K562 (cell line): ENCODE data around the gene OR2V2. TPM values are rescaled to one million over a fixed set of nuclear protein-coding genes. Genes with fewer than 3 reads are reported as not detected.
A peak's percentile ranks its signal among the peaks of the same experiment; 100 is the strongest.

Experiments
- BRF1 ChIP-seq: IDR thresholded peaks from 3 replicates; pipeline ENCODE4 v1.6.1; 2011; ENCODE audit warnings: borderline replicate concordance, mild to moderate bottlenecking; ENCODE audit not compliant: insufficient read length; ENCODE audit errors: extremely low read depth
- CBFA2T2 ChIP-seq: fragments of 450-650 bp; conservative IDR thresholded peaks from 2 replicates; pipeline ENCODE4 v1.6.1; 2017; ENCODE audit warnings: mild to moderate bottlenecking
- CBX3 ChIP-seq, 2 experiments: IDR thresholded peaks; 1 replicate in 1 of 2; 2 replicates in 1 of 2; pipeline ENCODE4 v1.6.1; 2012; ENCODE audit warnings: inconsistent platforms in 2 of 2, low read length in 2 of 2, borderline replicate concordance in 1 of 2, control low read depth in 1 of 2
- CHD1 ChIP-seq: fragments of 200-600 bp; sonication (generic); IDR thresholded peaks from one replicate; pipeline ENCODE4 v1.6.1; 2012; ENCODE audit warnings: mild to moderate bottlenecking, moderate library complexity, low read length, inconsistent platforms
- CHD2 ChIP-seq: IDR thresholded peaks from 2 replicates; pipeline ENCODE4 v1.6.1; 2011; ENCODE audit warnings: low read depth, low read length
- E2F1 ChIP-seq: sonication (generic); formaldehyde crosslinking; IDR thresholded peaks from 2 replicates; pipeline ENCODE4 v1.8.1; 2023; ENCODE audit warnings: mild to moderate bottlenecking, missing genetic modification reagents, moderate library complexity
- HNRNPUL1 ChIP-seq: fragments of 200-400 bp; formaldehyde crosslinking; IDR thresholded peaks from 2 replicates; pipeline ENCODE4 v1.6.1; 2017; ENCODE audit warnings: low read length
- HOXB6 ChIP-seq: fragments of 250-450 bp; sonication (Bioruptor Pico); IDR thresholded peaks from 2 replicates; pipeline ENCODE4 v1.5.1; 2022; ENCODE audit warnings: mild to moderate bottlenecking, borderline replicate concordance
- KAT7 ChIP-seq: sonication (generic); formaldehyde crosslinking; IDR thresholded peaks from 2 replicates; pipeline ENCODE4 v1.8.0; 2022; ENCODE audit warnings: missing genetic modification reagents, mild to moderate bottlenecking, borderline replicate concordance
- POLR2AphosphoS2 ChIP-seq: IDR thresholded peaks from 2 replicates; pipeline ENCODE4 v1.6.1; 2012; ENCODE audit warnings: low read length, improper control_type of control experiment
- PURB ChIP-seq: sonication (generic); formaldehyde crosslinking; IDR thresholded peaks from 2 replicates; pipeline ENCODE4 v1.9.0; 2021; ENCODE audit warnings: low read depth, mild to moderate bottlenecking, missing genetic modification reagents
- RUNX1 ChIP-seq: sonication (generic); IDR thresholded peaks from 2 replicates; pipeline ENCODE4 v1.6.1; 2016; ENCODE audit warnings: antibody characterized with exemption, low read depth
- SP1 ChIP-seq: sonication (generic); formaldehyde crosslinking; IDR thresholded peaks from 2 replicates; pipeline ENCODE4 v1.8.1; 2022; ENCODE audit warnings: mild to moderate bottlenecking, missing genetic modification reagents
- SRSF9 ChIP-seq: fragments of 200-400 bp; formaldehyde crosslinking; IDR thresholded peaks from 2 replicates; pipeline ENCODE4 v1.6.1; 2017; ENCODE audit warnings: low read depth, low read length, borderline replicate concordance
- ZBTB33 ChIP-seq: sonication (generic); formaldehyde crosslinking; IDR thresholded peaks from 2 replicates; pipeline ENCODE4 v1.8.1; 2023; ENCODE audit warnings: mild to moderate bottlenecking, missing genetic modification reagents
- polyA plus RNA-seq, 8 experiments: library from polyadenylated mRNA; depleted of rRNA in 4 of 8; stranded (reverse) in 5 of 8; unstranded in 3 of 8; fragments of >200 nt; fragmentation: Nextera tagmentation in 2 of 8; fragmentation: Illumina TruSeq in 1 of 8; extraction: Ambion mirVana in 2 of 8; extraction: Trizol in 1 of 8; gene quantifications; 2 replicates each; pipeline versions ENCODE4 v1.2.1 to v1.2.3, GENCODE V29; 2011 to 2014; ENCODE audit warnings: inconsistent platforms in 1 of 8, missing spikeins in 1 of 8
- total RNA-seq, 7 experiments: library from RNA; depleted of rRNA in 6 of 7; stranded (reverse); fragments of >200 nt in 6 of 7; fragmentation: Illumina TruSeq in 2 of 7; extraction: Trizol in 2 of 7; gene quantifications; 2 replicates each; pipeline versions ENCODE4 v1.2.1 to v1.2.3, GENCODE V29; 2011 to 2021; ENCODE audit warnings: low replicate concordance in 1 of 7
- TF ChIP-seq, protein P1 (sequence below): sonication (generic); formaldehyde crosslinking; IDR thresholded peaks from 2 replicates; pipeline ENCODE4 v1.5.0; 2020; ENCODE audit warnings: missing genetic modification reagents
- TF ChIP-seq, protein P2 (sequence below), 2 experiments: fragments of 450-650 bp; conservative IDR thresholded peaks; 2 replicates each; pipeline ENCODE4 v1.6.1; 2017; ENCODE audit warnings: mild to moderate bottlenecking in 2 of 2, moderate library complexity in 2 of 2
- TF ChIP-seq, protein P3 (sequence below): sonication (generic); formaldehyde crosslinking; IDR thresholded peaks from 2 replicates; pipeline ENCODE4 v1.8.0; 2022; ENCODE audit warnings: mild to moderate bottlenecking, missing genetic modification reagents
- TF ChIP-seq, protein P4 (sequence below), 3 experiments: fragments of 200-800 bp in 1 of 3; sonication (Bioruptor generic) in 1 of 3; sonication (generic) in 1 of 3; formaldehyde crosslinking in 1 of 3; IDR thresholded peaks; 2 replicates each; pipeline versions ENCODE4 v1.6.1 to v1.8.0; 2016 to 2022; ENCODE audit warnings: mild to moderate bottlenecking in 2 of 3, missing compliant biosample characterization in 2 of 3, missing genetic modification characterization in 2 of 3, missing genetic modification reagents in 1 of 3

OR2V2 gene
- total and polyA plus RNA-seq, 9 of the 15 experiments (the other 6 are each of a cell fraction or from before 2014, with no cell fraction given) = 0.01 TPM; not detected in 8

DNA sequence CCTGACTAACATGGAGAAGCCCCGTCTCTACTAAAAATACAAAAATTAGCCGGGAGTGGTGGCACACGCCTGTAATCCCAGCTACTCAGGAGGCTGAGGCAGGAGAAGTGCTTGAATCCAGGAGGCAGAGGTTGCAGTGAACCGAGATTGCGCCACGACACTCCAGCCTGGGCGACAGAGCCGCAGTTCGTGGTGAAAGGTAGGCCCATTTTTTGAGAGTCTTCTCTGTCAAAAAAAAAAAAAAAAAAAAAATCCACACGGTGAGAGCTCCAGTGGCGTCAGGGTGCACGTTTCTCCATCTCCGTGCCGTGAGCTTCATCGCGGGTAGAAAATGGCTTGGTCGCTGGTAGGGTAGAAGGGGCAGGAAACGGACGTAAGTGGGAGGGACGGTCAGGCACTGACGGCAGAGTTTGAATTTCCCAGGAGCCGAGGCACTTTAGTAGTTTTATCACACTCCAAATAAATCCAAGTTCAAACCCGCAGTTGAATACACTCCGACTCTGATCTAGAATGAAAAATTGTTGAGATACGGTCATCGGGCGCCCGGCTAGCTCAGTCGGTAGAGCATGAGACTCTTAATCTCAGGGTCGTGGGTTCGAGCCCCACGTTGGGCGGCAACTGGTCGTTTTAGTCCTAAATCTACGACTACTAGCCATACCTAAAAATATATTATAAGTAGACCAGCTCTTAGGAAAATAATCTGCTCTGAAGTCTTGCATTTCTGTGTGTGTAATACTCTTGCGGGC lies 60.0 kb downstream of the OR2V2 start (continued):
- TF ChIP-seq CBFA2T2 (no peak), SP1 (CRISPR knock-in tag) (peak; percentile 27; the same call in 1 of the 2 replicates), ZBTB33 (CRISPR knock-in tag) (peak; percentile 57; the same call in 1 of the 2 replicates), SRSF9 (no peak), RUNX1 (no peak), HOXB6 (CRISPR knock-in tag) (peak; percentile 71; the same call in 1 of the 2 replicates), HNRNPUL1 (no peak), E2F1 (CRISPR knock-in tag) (no peak), CBX3 (IDR thresholded peaks at IDR 0.05; ENCODE audit: borderline replicate concordance in 1 of 2, low read length in 2 of 2) (0 out of 3 replicates have a peak, but pooled peaks of 1 of the 2 experiments have one; percentile 26), POLR2AphosphoS2 (no peak), KAT7 (no peak; the same call in 1 of the 2 replicates), CHD1 (no peak), CHD2 (no peak), PURB (CRISPR knock-in tag) (no peak), BRF1 (no peak)
- TF ChIP-seq, protein P1, sequence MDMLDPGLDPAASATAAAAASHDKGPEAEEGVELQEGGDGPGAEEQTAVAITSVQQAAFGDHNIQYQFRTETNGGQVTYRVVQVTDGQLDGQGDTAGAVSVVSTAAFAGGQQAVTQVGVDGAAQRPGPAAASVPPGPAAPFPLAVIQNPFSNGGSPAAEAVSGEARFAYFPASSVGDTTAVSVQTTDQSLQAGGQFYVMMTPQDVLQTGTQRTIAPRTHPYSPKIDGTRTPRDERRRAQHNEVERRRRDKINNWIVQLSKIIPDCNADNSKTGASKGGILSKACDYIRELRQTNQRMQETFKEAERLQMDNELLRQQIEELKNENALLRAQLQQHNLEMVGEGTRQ (CRISPR knock-in tag) = no peak
- TF ChIP-seq, protein P2, sequence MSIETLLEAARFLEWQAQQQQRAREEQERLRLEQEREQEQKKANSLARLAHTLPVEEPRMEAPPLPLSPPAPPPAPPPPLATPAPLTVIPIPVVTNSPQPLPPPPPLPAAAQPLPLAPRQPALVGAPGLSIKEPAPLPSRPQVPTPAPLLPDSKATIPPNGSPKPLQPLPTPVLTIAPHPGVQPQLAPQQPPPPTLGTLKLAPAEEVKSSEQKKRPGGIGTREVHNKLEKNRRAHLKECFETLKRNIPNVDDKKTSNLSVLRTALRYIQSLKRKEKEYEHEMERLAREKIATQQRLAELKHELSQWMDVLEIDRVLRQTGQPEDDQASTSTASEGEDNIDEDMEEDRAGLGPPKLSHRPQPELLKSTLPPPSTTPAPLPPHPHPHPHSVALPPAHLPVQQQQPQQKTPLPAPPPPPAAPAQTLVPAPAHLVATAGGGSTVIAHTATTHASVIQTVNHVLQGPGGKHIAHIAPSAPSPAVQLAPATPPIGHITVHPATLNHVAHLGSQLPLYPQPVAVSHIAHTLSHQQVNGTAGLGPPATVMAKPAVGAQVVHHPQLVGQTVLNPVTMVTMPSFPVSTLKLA (conservative IDR thresholded peaks at IDR 0.05) = peak in 1 of 2 experiments; percentile 36; a peak in 2 of 4 replicates
- TF ChIP-seq, protein P3, sequence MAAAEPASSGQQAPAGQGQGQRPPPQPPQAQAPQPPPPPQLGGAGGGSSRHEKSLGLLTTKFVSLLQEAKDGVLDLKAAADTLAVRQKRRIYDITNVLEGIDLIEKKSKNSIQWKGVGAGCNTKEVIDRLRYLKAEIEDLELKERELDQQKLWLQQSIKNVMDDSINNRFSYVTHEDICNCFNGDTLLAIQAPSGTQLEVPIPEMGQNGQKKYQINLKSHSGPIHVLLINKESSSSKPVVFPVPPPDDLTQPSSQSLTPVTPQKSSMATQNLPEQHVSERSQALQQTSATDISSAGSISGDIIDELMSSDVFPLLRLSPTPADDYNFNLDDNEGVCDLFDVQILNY (CRISPR knock-in tag) = no peak
- TF ChIP-seq, protein P4, sequence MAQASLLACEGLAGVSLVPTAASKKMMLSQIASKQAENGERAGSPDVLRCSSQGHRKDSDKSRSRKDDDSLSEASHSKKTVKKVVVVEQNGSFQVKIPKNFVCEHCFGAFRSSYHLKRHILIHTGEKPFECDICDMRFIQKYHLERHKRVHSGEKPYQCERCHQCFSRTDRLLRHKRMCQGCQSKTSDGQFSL (CRISPR knock-in tag; IDR thresholded peaks at IDR 0.05) = no peak
- TF ChIP-seq, protein P4 (tag; IDR thresholded peaks at IDR 0.05) = no peak
